IPS-18a (cell line): ENCODE data around the gene FARP2.
"Not testable (repeated sequence)": the region's sequence is repeated elsewhere in the genome, so short reads cannot be mapped to it uniquely, and the experiment has no call there.

Experiments used
- H3K27ac ChIP-seq: one replicate; pipeline ENCODE4 v1.5.1; 2013; ENCODE audit warnings: low read length
- H3K27me3 ChIP-seq: one replicate; pipeline ENCODE4 v1.6.1; 2013; ENCODE audit warnings: mild to moderate bottlenecking, low read length; ENCODE audit not compliant: control insufficient read depth, insufficient read depth
- H3K36me3 ChIP-seq: one replicate; pipeline ENCODE4 v1.6.1; 2013; ENCODE audit warnings: low read depth, low read length; ENCODE audit not compliant: control insufficient read depth
- H3K4me1 ChIP-seq: one replicate; pipeline ENCODE4 v1.6.1; 2013; ENCODE audit warnings: low read depth, low read length; ENCODE audit not compliant: control insufficient read depth
- H3K4me3 ChIP-seq: one replicate; pipeline ENCODE4 v1.5.1; 2013; ENCODE audit warnings: low read length
- H3K9ac ChIP-seq: one replicate; pipeline ENCODE4 v1.6.1; 2013; ENCODE audit warnings: mild to moderate bottlenecking, low read length, moderate library complexity
- H3K9me3 ChIP-seq: one replicate; pipeline ENCODE4 v1.6.1; 2013; ENCODE audit warnings: low read depth, low read length; ENCODE audit not compliant: control insufficient read depth

The FARP2 gene

DNA sequence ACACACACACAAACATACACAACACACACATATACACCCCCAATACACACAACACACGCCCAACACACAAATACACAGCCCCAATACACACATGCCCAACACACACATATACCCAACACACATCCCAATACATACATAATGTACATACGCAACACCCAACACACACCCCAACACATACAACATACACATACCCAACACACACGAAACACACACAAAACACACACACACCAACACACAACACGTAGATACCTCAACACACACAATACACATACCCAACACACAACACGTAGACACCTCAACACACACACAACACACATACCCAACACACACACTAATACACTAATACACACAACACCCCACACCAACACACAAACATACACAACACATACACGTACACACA lies 161.2 kb downstream of the FARP2 start:
- Histone ChIP-seq H3K9ac (no peak overlapping the region), H3K27ac (no peak overlapping the region), H3K9me3 (no peaks in the 10 kb centered on the region), H3K4me3 (no peak overlapping the region), H3K36me3 (no peaks in the 10 kb centered on the region), H3K4me1 (no peaks in the 10 kb centered on the region), H3K27me3 (no peaks in the 10 kb centered on the region)

DNA sequence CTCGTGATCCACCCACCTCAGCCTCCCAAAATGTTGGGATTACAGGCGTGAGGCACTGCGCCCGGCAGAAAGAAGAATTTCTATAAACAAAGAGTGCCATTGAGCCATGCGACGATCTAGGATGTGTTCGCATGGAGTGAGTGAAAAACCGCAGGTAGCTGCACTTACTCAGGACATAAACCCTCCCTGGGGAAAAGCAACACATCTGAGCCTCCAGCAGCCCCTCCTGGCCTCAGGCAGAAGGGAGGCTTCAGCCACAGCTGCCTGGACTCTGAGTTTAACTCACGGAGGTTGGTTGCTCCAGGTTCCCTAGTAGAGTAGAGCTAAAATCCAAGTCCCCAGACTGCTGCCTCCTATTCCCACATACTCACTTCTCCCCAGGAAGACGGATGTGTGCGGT lies 163.6 kb downstream of the FARP2 start:
- Histone ChIP-seq H3K27ac (no peak overlapping the region), H3K4me3 (no peak overlapping the region), H3K36me3 (no peaks in the 10 kb centered on the region), H3K4me1 (no peaks in the 10 kb centered on the region), H3K9me3 (no peaks in the 10 kb centered on the region), H3K9ac (no peak overlapping the region), H3K27me3 (no peaks in the 10 kb centered on the region)

DNA sequence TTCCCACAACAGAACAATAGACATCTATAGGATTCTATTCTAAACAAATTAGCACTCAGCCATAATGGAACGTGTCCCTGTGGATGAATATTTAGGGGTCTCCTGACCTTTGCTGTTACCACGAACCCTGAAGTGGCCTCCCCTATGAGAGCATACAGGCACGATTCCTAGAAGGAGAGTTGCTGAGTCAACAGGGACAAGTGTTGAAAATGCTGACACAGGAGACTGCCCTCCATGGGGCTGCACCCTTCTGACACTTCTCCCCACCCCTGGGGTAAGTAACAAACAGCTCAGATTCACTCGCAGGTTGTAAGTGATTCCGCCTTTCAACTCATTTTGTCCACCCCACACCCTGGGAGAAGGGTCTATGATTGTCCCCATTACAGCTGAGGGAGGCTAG lies 166.4 kb downstream of the FARP2 start:
- Histone ChIP-seq H3K36me3 (no peaks in the 10 kb centered on the region), H3K27ac (no peak overlapping the region), H3K27me3 (no peaks in the 10 kb centered on the region), H3K9me3 (no peaks in the 10 kb centered on the region), H3K4me1 (no peaks in the 10 kb centered on the region), H3K4me3 (no peak overlapping the region), H3K9ac (no peak overlapping the region)

DNA sequence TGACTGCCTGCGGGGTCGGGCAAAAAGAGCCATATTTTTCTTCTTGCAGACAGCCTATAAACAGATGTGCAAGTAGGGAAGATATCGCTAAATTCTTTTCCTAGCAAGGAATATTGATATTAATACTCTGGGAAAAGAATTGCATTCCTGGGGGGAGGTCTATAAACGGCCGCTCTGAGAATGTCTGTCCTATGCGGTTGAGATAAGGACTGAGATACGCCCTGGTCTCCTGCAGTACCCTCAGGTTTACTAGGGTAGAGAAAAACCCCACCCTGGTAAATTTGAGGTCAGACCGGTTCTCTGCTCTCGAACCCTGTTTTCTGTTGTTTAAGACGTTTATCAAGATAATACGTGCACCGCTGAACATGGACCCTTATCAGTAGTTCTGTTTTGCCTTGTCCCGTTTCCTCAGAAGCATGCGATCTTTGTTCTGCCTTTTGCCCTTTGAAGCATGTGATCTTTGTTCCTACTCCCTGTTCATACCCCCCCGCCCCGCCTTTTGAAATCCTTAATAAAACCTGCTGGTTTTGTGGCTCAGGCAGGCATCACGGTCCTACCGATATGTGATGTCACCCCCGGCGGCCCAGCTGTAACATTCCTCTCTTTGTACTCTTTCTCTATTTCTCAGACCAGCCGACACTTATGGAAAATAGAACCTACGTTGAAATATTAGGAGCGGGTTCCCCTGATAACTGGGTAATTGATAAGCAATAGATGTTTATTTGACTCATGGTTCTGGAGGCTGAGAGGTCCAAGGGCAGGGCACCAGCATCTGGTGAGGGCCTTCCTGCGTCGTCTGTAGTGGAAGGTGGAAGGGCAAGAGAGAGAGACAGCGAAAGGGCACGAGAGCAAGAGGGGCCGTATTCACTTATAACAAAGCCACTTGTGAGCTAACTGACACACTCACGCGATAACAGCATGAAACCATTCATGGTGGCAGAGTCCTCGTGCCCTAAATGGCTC lies 170.0 kb downstream of the FARP2 start:
- H3K9ac ChIP-seq, H3K9me3 ChIP-seq, H3K4me3 ChIP-seq, H3K27ac ChIP-seq, H3K27me3 ChIP-seq, H3K4me1 ChIP-seq, H3K36me3 ChIP-seq: not testable (repeated sequence)

DNA sequence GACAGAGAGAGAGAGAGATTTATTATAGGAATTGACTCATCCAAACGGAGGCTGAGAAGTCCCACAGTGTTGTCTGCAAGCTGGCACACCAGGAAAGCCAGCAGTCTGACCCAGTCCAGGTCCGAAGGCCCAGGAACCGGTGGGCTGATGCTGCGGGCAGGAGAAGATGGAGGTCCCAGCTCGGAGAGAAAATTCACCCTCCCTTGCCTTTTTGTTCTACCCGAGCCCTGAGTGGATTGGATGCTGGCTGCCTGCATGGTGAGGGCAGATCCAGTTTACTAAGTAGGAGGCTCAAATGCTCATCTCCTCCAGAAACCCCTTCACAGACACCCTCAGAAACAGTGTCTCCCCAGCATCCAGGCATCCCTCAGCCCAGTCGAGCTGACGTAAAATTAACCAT lies 174.5 kb downstream of the FARP2 start:
- Histone ChIP-seq H3K9me3 (no peaks in the 10 kb centered on the region), H3K27ac (no peak overlapping the region), H3K27me3 (no peaks in the 10 kb centered on the region), H3K4me1 (no peaks in the 10 kb centered on the region), H3K9ac (no peak overlapping the region), H3K36me3 (no peaks in the 10 kb centered on the region), H3K4me3 (no peak overlapping the region)

DNA sequence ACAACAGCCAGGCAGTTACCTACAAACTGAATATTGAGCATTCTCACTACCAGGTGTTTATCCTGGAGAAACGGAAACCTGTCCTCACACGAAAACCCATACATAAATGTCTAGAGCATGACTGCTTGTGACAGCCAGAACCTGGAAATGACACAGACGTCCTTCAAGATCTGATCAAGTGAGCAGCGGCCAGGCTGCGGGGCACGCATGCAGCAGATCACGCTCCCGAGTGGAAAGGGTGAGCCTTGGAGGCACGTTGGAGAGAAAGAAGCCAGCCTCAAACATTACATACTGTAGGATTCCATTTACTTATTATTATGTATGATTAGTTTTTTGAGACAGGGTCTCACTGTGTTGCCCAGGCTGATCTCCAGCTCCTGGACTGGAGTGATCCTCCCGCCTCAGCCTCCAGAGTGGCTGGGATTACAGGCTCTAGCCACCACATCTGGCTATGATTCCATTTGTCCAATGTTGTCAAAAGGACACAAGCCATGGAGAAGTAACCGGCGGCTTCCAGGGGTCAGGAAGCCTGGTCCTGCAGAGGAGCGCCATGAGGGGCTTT lies 175.2 kb downstream of the FARP2 start:
- no peak overlapping the region for H3K4me3 ChIP-seq
- no peaks in the 10 kb centered on the region for H3K9me3 ChIP-seq
- H3K9ac ChIP-seq: no peak overlapping the region
- no peaks in the 10 kb centered on the region for H3K4me1 ChIP-seq
- H3K27ac ChIP-seq: no peak overlapping the region
- H3K27me3 ChIP-seq: no peaks in the 10 kb centered on the region
- H3K36me3 ChIP-seq: no peaks in the 10 kb centered on the region

DNA sequence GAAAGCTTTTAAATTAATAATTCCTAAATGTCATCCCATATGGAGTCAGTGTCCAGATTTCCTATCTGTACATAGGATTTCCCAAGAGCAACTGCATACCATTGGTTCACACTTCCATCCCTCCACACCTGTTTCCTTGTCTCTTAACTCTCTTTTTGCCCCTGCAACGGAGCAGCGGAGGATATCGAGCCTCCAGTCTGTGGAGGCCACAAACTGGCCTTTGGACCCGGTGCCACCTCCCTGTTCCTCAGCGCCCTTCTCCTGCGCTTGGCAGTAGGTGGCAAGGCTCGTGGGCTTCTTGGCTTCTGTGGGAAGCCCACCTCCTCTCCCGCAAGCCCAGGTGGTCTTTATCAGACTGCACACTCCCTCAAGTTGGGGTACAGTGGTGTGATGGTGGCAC lies 176.1 kb downstream of the FARP2 start:
- Histone ChIP-seq H3K4me1 (no peaks in the 10 kb centered on the region), H3K4me3 (no peak overlapping the region), H3K9ac (no peak overlapping the region), H3K9me3 (no peaks in the 10 kb centered on the region), H3K36me3 (no peaks in the 10 kb centered on the region), H3K27ac (no peak overlapping the region), H3K27me3 (no peaks in the 10 kb centered on the region)

DNA sequence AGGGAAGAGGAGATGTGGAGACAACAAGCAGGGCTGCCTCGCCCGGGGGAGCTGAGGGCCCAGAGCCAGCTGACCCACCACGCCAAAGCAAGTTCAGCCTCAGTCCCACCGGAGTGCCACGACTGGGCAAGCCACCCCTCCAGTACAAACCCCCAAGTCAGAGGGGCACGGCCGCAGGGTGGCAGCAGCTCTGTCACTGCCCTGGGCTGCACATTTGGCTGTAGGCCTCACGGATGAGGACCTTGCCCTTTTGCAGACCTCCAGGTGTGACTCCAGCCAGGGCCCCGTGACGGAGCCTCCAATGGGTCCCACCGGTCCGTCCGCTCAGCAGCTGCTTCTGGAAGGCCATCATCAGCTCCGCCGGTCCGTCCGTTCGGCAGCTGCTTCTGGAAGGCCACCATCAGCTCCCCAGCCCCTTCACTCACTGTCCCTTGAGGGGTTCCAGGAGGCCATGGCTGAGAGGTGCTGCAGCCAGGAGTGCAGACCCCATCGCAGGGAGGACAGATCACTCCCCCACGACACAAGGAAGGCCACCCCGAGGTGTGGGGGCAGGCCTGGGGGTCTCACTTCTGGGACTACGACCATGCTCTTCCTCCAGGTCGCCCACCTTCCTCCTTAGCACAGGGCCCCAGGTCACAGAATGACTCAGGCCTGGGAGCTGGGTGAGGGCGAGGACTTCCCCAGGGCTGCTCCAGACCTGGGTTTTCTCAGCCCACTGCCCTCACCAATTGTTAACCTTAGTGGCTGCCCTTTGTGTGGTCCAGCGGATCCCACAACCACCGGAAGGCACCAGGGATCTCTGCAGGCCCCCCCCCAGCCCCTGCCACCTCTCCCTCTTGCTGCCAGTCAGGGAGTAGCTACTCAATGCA lies 176.9 kb downstream of the FARP2 start:
- H3K27me3 ChIP-seq: no peaks in the 10 kb centered on the region
- H3K27ac ChIP-seq: no peak overlapping the region
- no peaks in the 10 kb centered on the region for H3K36me3 ChIP-seq
- H3K4me3 ChIP-seq: no peak overlapping the region
- no peaks in the 10 kb centered on the region for H3K9me3 ChIP-seq
- no peaks in the 10 kb centered on the region for H3K4me1 ChIP-seq
- no peak overlapping the region for H3K9ac ChIP-seq

DNA sequence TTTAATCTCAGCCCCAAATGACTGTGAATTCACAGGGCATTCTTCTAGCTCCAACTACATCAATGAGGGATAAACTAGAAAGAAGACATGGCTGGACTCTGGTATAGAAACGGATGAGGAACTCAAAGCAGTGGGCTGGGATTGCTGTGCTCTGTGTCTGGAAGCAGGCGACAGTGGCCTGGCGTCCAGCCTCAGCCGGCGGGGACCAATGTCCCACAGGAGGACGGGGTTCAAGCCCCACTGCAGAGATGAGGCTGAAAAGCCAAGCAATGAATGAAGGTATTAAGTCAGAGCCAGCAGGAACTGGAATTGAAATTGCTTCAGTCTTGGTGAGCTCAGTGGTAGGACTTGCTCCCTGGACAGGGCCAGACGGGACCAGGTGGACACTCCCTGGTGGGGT lies 178.2 kb downstream of the FARP2 start:
- no peaks in the 10 kb centered on the region for H3K4me1 ChIP-seq
- H3K9me3 ChIP-seq: no peaks in the 10 kb centered on the region
- no peak overlapping the region for H3K9ac ChIP-seq
- no peaks in the 10 kb centered on the region for H3K36me3 ChIP-seq
- no peak overlapping the region for H3K27ac ChIP-seq
- H3K27me3 ChIP-seq: no peaks in the 10 kb centered on the region
- H3K4me3 ChIP-seq: no peak overlapping the region

DNA sequence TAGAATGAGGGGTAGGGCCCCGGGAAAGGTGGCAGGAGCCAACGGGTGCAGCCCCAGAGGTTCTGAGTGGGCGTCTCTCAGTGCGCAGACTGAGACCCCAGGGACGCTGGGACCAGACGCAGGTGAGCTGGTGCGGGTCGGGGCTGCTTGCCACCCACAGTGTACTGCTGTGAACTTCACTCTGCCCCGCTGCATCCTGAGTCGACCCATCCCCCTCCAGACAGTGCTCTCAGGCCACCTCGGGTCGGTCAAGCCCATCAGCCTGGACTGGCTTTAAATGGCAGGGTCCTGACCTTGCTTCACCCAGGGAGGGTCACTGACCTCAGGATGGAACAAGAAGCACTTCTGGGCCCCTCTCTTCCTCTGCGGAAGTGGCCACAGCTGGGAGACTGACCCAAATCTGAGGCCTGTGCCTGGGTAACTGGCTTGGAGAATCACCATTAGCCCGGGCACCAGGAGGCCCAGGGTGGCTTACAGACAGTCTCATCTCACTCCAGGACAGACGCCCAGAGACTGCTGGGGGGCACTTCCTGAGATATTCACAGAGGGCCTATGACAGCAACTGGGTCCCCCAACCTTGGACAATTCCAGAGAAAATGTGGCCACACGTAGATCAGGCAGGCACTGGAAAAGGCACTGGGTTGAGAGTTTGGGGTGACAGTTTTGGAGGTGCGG lies 178.8 kb downstream of the FARP2 start:
- H3K9me3 ChIP-seq: no peaks in the 10 kb centered on the region
- no peak overlapping the region for H3K27ac ChIP-seq

More for the DNA sequence above, 178.8 kb downstream of the FARP2 start:
- H3K9ac ChIP-seq: no peak overlapping the region
- no peaks in the 10 kb centered on the region for H3K36me3 ChIP-seq
- no peak overlapping the region for H3K4me3 ChIP-seq
- H3K4me1 ChIP-seq: no peaks in the 10 kb centered on the region
- H3K27me3 ChIP-seq: peaks cover 1% of the 10 kb centered on the region
